GM12891 (cell line): Measurements from ENCODE around the gene CRK.

Experiments used
- PAX5 ChIP-seq: IDR thresholded peaks from 2 replicates; pipeline ENCODE4 v1.6.1; 2011; ENCODE audit warnings: low read length, moderate library complexity, mild to moderate bottlenecking; ENCODE audit not compliant: insufficient read depth, severe bottlenecking
- POLR2A ChIP-seq: IDR thresholded peaks from 2 replicates; pipeline ENCODE4 v1.6.1; 2011; ENCODE audit warnings: low read depth, low read length, control low read depth
- POLR2AphosphoS5 ChIP-seq: IDR thresholded peaks from 2 replicates; pipeline ENCODE4 v1.6.1; 2011; ENCODE audit warnings: low read depth, low read length, control low read depth
- POU2F2 ChIP-seq: IDR thresholded peaks from 2 replicates; pipeline ENCODE4 v1.6.1; 2011; ENCODE audit warnings: low read depth, mild to moderate bottlenecking, control low read depth, low read length, moderate library complexity
- SPI1 ChIP-seq: IDR thresholded peaks from 2 replicates; pipeline ENCODE4 v1.6.1; 2011; ENCODE audit warnings: low read depth, low read length, control low read depth
- TAF1 ChIP-seq: IDR thresholded peaks from 2 replicates; pipeline ENCODE4 v1.6.1; 2011; ENCODE audit warnings: low read depth, low read length, control low read depth

DNA sequence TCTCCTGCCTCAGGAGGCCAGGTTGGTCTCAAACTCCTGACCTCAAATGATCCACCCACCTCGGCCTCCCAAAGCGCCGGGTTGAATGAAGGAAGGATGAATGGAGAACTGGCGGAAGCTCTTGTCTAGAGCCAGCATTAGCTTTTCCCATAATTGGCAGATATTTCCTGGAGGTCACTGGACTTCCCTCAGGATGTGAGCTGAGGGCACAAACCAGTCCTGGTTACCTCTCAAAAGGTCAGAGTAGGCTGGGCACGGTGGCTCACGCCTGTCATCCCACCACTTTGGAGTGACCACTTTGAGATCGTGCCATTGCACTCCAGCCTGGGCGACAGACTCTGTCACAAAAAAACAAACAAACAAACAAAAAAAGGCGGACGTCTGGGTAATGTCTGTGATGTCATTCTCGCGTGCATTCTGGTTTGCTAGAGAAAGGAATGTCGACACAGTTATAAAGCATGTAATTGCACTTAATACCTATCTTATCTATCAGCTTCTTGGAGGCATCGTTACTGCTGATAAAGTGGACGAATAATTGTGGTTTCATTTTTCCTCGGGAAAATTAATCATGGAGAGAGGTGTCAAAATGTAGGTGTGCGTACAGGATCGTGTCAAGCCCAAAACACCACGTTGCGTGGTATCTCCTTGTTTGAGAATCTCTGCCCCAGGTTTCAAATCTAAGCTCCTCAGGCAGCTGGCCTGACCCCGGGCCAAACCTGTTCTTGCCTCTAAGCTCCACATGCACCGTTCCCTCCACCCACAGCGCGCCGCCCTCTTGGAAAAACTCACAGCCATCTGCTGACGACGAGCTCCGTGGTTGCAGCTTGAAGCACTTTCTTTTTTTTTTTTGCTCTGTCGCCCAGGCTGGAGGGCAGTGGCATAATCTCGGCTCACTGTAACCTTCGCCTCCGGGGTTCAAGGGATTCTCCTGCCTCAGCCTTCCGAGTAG lies 6.4 kb upstream of the CRK start:
- TF ChIP-seq POLR2AphosphoS5, result no peak
- TF ChIP-seq POLR2A, result no peak
- no peak for TF ChIP-seq POU2F2
- no peak for TF ChIP-seq TAF1
- TF ChIP-seq SPI1, result no peak
- TF ChIP-seq PAX5, result no peak
